ENCODE measurements around the gene PAGR1. TPM values are rescaled to one million over a fixed set of nuclear protein-coding genes. Genes with fewer than 3 reads are reported as not detected.
"Not testable (repeated sequence)": the region's sequence is repeated elsewhere in the genome, so short reads cannot be mapped to it uniquely, and the experiment has no call there.

The PAGR1 gene
- total and polyA plus RNA-seq, 2 experiments from 2014 or later = 39.3 to 53.4 TPM

- DNase-seq (ENCODE audit: low spot score) = no peak
- Histone ChIP-seq H3K4me3 (no peak overlapping the region), H3K9me2 (replicated peaks; ENCODE audit: insufficient read depth) (no peaks in the 10 kb centered on the region), H3K4me1 (ENCODE audit: insufficient read depth) (no peaks in the 10 kb centered on the region), H3K4me2 (no peak overlapping the region), H3K27me3 (no peaks in the 10 kb centered on the region), H4K20me1 (ENCODE audit: insufficient read depth, poor library complexity, severe bottlenecking) (no peaks in the 10 kb centered on the region), H3K79me2 (no peaks in the 10 kb centered on the region), H3K9me3 (ENCODE audit: low read depth) (no peaks in the 10 kb centered on the region), H2AFZ (no peak overlapping the region), H3K36me3 (replicated peaks; ENCODE audit: insufficient read depth, low read depth) (no peaks in the 10 kb centered on the region), H3K27ac (no peak overlapping the region)
- TF ChIP-seq EZH2 (IDR thresholded peaks at IDR 0.05; ENCODE audit: borderline replicate concordance) (no peak), EZH2phosphoT487 (IDR thresholded peaks at IDR 0.05; ENCODE audit: low read depth, severe bottlenecking, unreplicated experiment) (no peak), CTCF (IDR thresholded peaks at IDR 0.05; ENCODE audit: poor library complexity) (no peak)
- 89% methylated on average over 2 of the region's 2 CpGs for WGBS (ENCODE audit: low lambda C conversion rate, missing lambda C conversion rate)
Measured at GRCh38 chr16:29769507-29769906, 46.4 kb upstream of the PAGR1 start.

- H3K79me2 ChIP-seq = no peaks in the 10 kb centered on the region
- H3K27ac ChIP-seq = no peak overlapping the region
- H3K9me2 ChIP-seq (replicated peaks; ENCODE audit: insufficient read depth) = no peaks in the 10 kb centered on the region
- H3K27me3 ChIP-seq = no peaks in the 10 kb centered on the region
- no peaks in the 10 kb centered on the region for H4K20me1 ChIP-seq (ENCODE audit: insufficient read depth, poor library complexity, severe bottlenecking)
- no peaks in the 10 kb centered on the region for H3K36me3 ChIP-seq (replicated peaks; ENCODE audit: insufficient read depth, low read depth)
- no peak overlapping the region for H2AFZ ChIP-seq
- no peaks in the 10 kb centered on the region for H3K4me1 ChIP-seq (ENCODE audit: insufficient read depth)
- H3K4me2 ChIP-seq = no peak overlapping the region
- 87% methylated on average over 7 of the region's 7 CpGs for WGBS (ENCODE audit: low lambda C conversion rate, missing lambda C conversion rate)
- no peaks in the 10 kb centered on the region for H3K9me3 ChIP-seq (ENCODE audit: low read depth)
- H3K4me3 ChIP-seq = no peak overlapping the region
- no peak for DNase-seq (ENCODE audit: low spot score)
- no peak for TF ChIP-seq EZH2phosphoT487 (IDR thresholded peaks at IDR 0.05; ENCODE audit: low read depth, severe bottlenecking, unreplicated experiment)
- TF ChIP-seq CTCF (IDR thresholded peaks at IDR 0.05; ENCODE audit: poor library complexity) = no peak
- no peak for TF ChIP-seq EZH2 (IDR thresholded peaks at IDR 0.05; ENCODE audit: borderline replicate concordance)
Measured at GRCh38 chr16:29770250-29770929, 45.6 kb upstream of the PAGR1 start.

- not testable (repeated sequence) for H2AFZ ChIP-seq; H3K4me1 ChIP-seq (ENCODE audit: insufficient read depth); H3K27ac ChIP-seq; H3K36me3 ChIP-seq (replicated peaks; ENCODE audit: insufficient read depth, low read depth); H3K27me3 ChIP-seq; DNase-seq (ENCODE audit: low spot score); H4K20me1 ChIP-seq (ENCODE audit: insufficient read depth, poor library complexity, severe bottlenecking); H3K9me3 ChIP-seq (ENCODE audit: low read depth); H3K79me2 ChIP-seq; H3K4me3 ChIP-seq; H3K4me2 ChIP-seq; H3K9me2 ChIP-seq (replicated peaks; ENCODE audit: insufficient read depth)
- WGBS (ENCODE audit: low lambda C conversion rate, missing lambda C conversion rate) = 92% methylated on average over 7 of the region's 7 CpGs
Measured at GRCh38 chr16:29772330-29772729, 43.6 kb upstream of the PAGR1 start.

- Histone ChIP-seq H3K4me3 (no peak overlapping the region), H4K20me1 (ENCODE audit: insufficient read depth, poor library complexity, severe bottlenecking) (no peaks in the 10 kb centered on the region), H3K79me2 (no peaks in the 10 kb centered on the region), H3K9me3 (ENCODE audit: low read depth) (no peaks in the 10 kb centered on the region), H3K27me3 (no peaks in the 10 kb centered on the region), H3K27ac (no peak overlapping the region), H3K4me1 (ENCODE audit: insufficient read depth) (no peaks in the 10 kb centered on the region), H2AFZ (no peak overlapping the region), H3K9me2 (replicated peaks; ENCODE audit: insufficient read depth) (no peaks in the 10 kb centered on the region), H3K4me2 (no peak overlapping the region), H3K36me3 (replicated peaks; ENCODE audit: insufficient read depth, low read depth) (no peaks in the 10 kb centered on the region)
- 91% methylated on average over 5 of the region's 5 CpGs for WGBS (ENCODE audit: low lambda C conversion rate, missing lambda C conversion rate)
- TF ChIP-seq EZH2phosphoT487 (IDR thresholded peaks at IDR 0.05; ENCODE audit: low read depth, severe bottlenecking, unreplicated experiment) (no peak), EZH2 (IDR thresholded peaks at IDR 0.05; ENCODE audit: borderline replicate concordance) (no peak), CTCF (IDR thresholded peaks at IDR 0.05; ENCODE audit: poor library complexity) (no peak)
- DNase-seq (ENCODE audit: low spot score) = no peak
Measured at GRCh38 chr16:29774730-29775129, 41.2 kb upstream of the PAGR1 start.
